Right atrium auricular region (tissue), 2 donors: ENCODE results near the gene STAB2. TPM values are rescaled to one million over a fixed set of nuclear protein-coding genes. Genes with fewer than 3 reads are reported as not detected.

Experiments used
- DNase-seq: peaks from one replicate; pipeline ENCODE4 v3.0.0-alpha.2; 2019; ENCODE audit warnings: low spot score
- H3K27ac ChIP-seq, 2 donors: fragments of 200-600 bp; sonication (generic); 1 replicate in 1 of 2; 2 replicates in 1 of 2; pipeline ENCODE4 v1.5.1; 2016 to 2019
- H3K27me3 ChIP-seq, 2 donors: fragments of 200-600 bp; sonication (generic); one replicate each; pipeline versions ENCODE4 v1.5.1 to v1.6.0; 2017 to 2019
- H3K36me3 ChIP-seq: fragments of 200-600 bp; sonication (generic); one replicate; pipeline ENCODE4 v1.5.1; 2016
- H3K4me1 ChIP-seq, 2 donors: fragments of 200-600 bp; sonication (generic); one replicate each; pipeline versions ENCODE4 v1.5.1 to v1.6.0; 2017 to 2019
- H3K4me3 ChIP-seq, 2 donors: fragments of 200-600 bp; sonication (generic); 1 replicate in 1 of 2; 2 replicates in 1 of 2; pipeline ENCODE4 v1.5.1; 2017 to 2019; ENCODE audit warnings: mild to moderate bottlenecking in 1 of 2, moderate library complexity in 1 of 2
- H3K9me3 ChIP-seq, 2 donors: fragments of 200-600 bp; sonication (generic); one replicate each; pipeline ENCODE4 v1.5.1; 2019
- CTCF ChIP-seq, 2 donors: fragments of 200-600 bp; sonication (generic); IDR thresholded peaks; one replicate each; pipeline ENCODE4 v1.5.1; 2019; ENCODE audit warnings: antibody characterized with exemption in 2 of 2
- total RNA-seq, 2 donors: library from RNA; depleted of rRNA; stranded (reverse); fragments of >200 nt; gene quantifications; one replicate each; pipeline ENCODE4 v1.1.0, GENCODE V29; 2016

STAB2 gene
- total RNA-seq, 2 donors from 2014 or later = 0.11 TPM; not detected in 1

GRCh38 chr12:103634732-103635131 is 47.7 kb downstream of the STAB2 start:
- Histone ChIP-seq H3K27ac (no peak overlapping the region), H3K27me3 (no peaks in the 10 kb centered on the region), H3K4me1 (no peaks in the 10 kb centered on the region), H3K36me3 (no peaks in the 10 kb centered on the region), H3K4me3 (no peak overlapping the region), H3K9me3 (peaks cover 0 to 16% of the 10 kb centered on the region in 2 donors)
- TF ChIP-seq CTCF (IDR thresholded peaks at IDR 0.05) = no peak
- DNase-seq = no peak

- Histone ChIP-seq H3K9me3 (peaks cover 0 to 16% of the 10 kb centered on the region in 2 donors), H3K27ac (no peak overlapping the region), H3K36me3 (no peaks in the 10 kb centered on the region), H3K4me1 (no peaks in the 10 kb centered on the region), H3K4me3 (no peak overlapping the region), H3K27me3 (no peaks in the 10 kb centered on the region)
- DNase-seq = no peak
- TF ChIP-seq CTCF (IDR thresholded peaks at IDR 0.05) = no peak
These were observed 48.3 kb downstream of the STAB2 start for GRCh38 chr12:103635419-103635818.

GRCh38 chr12:103637021-103637420 is 49.9 kb downstream of the STAB2 start:
- Histone ChIP-seq H3K4me3 (no peak overlapping the region), H3K4me1 (no peaks in the 10 kb centered on the region)
- DNase-seq = no peak

GRCh38 chr12:103637429-103637828 is 50.4 kb downstream of the STAB2 start:
- no peaks in the 10 kb centered on the region for H3K4me1 ChIP-seq
- no peak for DNase-seq
- H3K4me3 ChIP-seq = no peak overlapping the region
- no peaks in the 10 kb centered on the region for H3K27me3 ChIP-seq
- H3K36me3 ChIP-seq = no peaks in the 10 kb centered on the region
- H3K27ac ChIP-seq = no peak overlapping the region
- H3K9me3 ChIP-seq = peaks cover 0 to 12% of the 10 kb centered on the region in 2 donors
- TF ChIP-seq CTCF (IDR thresholded peaks at IDR 0.05) = no peak

More at GRCh38 chr12:103637021-103637420, 49.9 kb downstream of the STAB2 start:
- H3K9me3 ChIP-seq = peaks cover 0 to 16% of the 10 kb centered on the region in 2 donors
- no peaks in the 10 kb centered on the region for H3K36me3 ChIP-seq
- H3K27me3 ChIP-seq = no peaks in the 10 kb centered on the region
- TF ChIP-seq CTCF (IDR thresholded peaks at IDR 0.05) = no peak
- H3K27ac ChIP-seq = no peak overlapping the region

GRCh38 chr12:103639983-103640382 is 52.9 kb downstream of the STAB2 start:
- no peaks in the 10 kb centered on the region for H3K27me3 ChIP-seq
- no peak overlapping the region for H3K27ac ChIP-seq
- DNase-seq = no peak
- peaks cover 0 to 5% of the 10 kb centered on the region in 2 donors for H3K9me3 ChIP-seq
- no peak for TF ChIP-seq CTCF (IDR thresholded peaks at IDR 0.05)
- H3K4me1 ChIP-seq = no peaks in the 10 kb centered on the region
- H3K36me3 ChIP-seq = no peaks in the 10 kb centered on the region
- H3K4me3 ChIP-seq = no peak overlapping the region

- Histone ChIP-seq H3K27ac (no peak overlapping the region), H3K36me3 (no peaks in the 10 kb centered on the region), H3K4me3 (no peak overlapping the region), H3K27me3 (no peaks in the 10 kb centered on the region), H3K9me3 (peaks cover 0 to 1% of the 10 kb centered on the region in 2 donors), H3K4me1 (no peaks in the 10 kb centered on the region)
- no peak for DNase-seq
- TF ChIP-seq CTCF (IDR thresholded peaks at IDR 0.05) = no peak
These were observed 53.3 kb downstream of the STAB2 start for GRCh38 chr12:103640410-103640809.
